ENCODE data around the gene COBL. TPM values are rescaled to one million over a fixed set of nuclear protein-coding genes. Genes with fewer than 3 reads are reported as not detected.

Gene COBL
- total RNA-seq, 1 donor, result not detected

- TF ChIP-seq CTCF (IDR thresholded peaks at IDR 0.05; ENCODE audit: insufficient read depth, low read length), result no peak
- H3K4me3 ChIP-seq (ENCODE audit: low read depth, low read length), result no peak overlapping the region
- no peak for DNase-seq (ENCODE audit: low read depth)
These were observed 303.3 kb downstream of the COBL start for GRCh38 chr7:51013218-51013786.

- DNase-seq (ENCODE audit: low read depth), result no peak
- no peak overlapping the region for H3K4me3 ChIP-seq (ENCODE audit: low read depth, low read length)
- no peak for TF ChIP-seq CTCF (IDR thresholded peaks at IDR 0.05; ENCODE audit: insufficient read depth, low read length)
These were observed 303.9 kb downstream of the COBL start for GRCh38 chr7:51012569-51013217.

- TF ChIP-seq CTCF (IDR thresholded peaks at IDR 0.05; ENCODE audit: insufficient read depth, low read length), result no peak
- no peak for DNase-seq (ENCODE audit: low read depth)
- no peak overlapping the region for H3K4me3 ChIP-seq (ENCODE audit: low read depth, low read length)
These were observed 304.8 kb downstream of the COBL start for GRCh38 chr7:51011710-51012350.

GRCh38 chr7:51010534-51010933 is 306.1 kb downstream of the COBL start:
- no peak for TF ChIP-seq CTCF (IDR thresholded peaks at IDR 0.05; ENCODE audit: insufficient read depth, low read length)
- H3K4me3 ChIP-seq (ENCODE audit: low read depth, low read length), result no peak overlapping the region
- no peak for DNase-seq (ENCODE audit: low read depth)

- DNase-seq (ENCODE audit: low read depth), result peak; percentile 43
- H3K4me3 ChIP-seq (ENCODE audit: low read depth, low read length), result no peak overlapping the region
- no peak for TF ChIP-seq CTCF (IDR thresholded peaks at IDR 0.05; ENCODE audit: insufficient read depth, low read length)
These were observed 306.7 kb downstream of the COBL start for GRCh38 chr7:51009716-51010496.

GRCh38 chr7:51007551-51008505 is 308.8 kb downstream of the COBL start:
- H3K4me3 ChIP-seq (ENCODE audit: low read depth, low read length), result no peak overlapping the region
- no peak for DNase-seq (ENCODE audit: low read depth)
- TF ChIP-seq CTCF (IDR thresholded peaks at IDR 0.05; ENCODE audit: insufficient read depth, low read length), result no peak
